Mucosa of descending colon (tissue), 3 donors: ENCODE data around the gene ABCB7. TPM values are rescaled to one million over a fixed set of nuclear protein-coding genes. Genes with fewer than 3 reads are reported as not detected.

Experiments used
- ATAC-seq: fragments of 200-7000 bp; cut with Tn5 transposase; one replicate; pipeline ENCODE4 v1.9.1; 2020; ENCODE audit warnings: mild to moderate bottlenecking, moderate library complexity
- DNase-seq, 3 donors: peaks; one replicate each; pipeline ENCODE4 v3.0.0-alpha.2; 2020
- H3K36me3 ChIP-seq: fragments of 200-600 bp; one replicate; pipeline ENCODE4 v1.8.0; 2021; ENCODE audit warnings: low read depth, mild to moderate bottlenecking
- H3K4me1 ChIP-seq: fragments of 200-600 bp; one replicate; pipeline ENCODE4 v1.8.0; 2021; ENCODE audit warnings: low read depth, mild to moderate bottlenecking
- H3K4me3 ChIP-seq: fragments of 200-600 bp; one replicate; pipeline ENCODE4 v1.8.0; 2021; ENCODE audit warnings: mild to moderate bottlenecking
- H3K9me3 ChIP-seq: fragments of 200-600 bp; one replicate; pipeline ENCODE4 v1.8.0; 2021; ENCODE audit warnings: mild to moderate bottlenecking
- CTCF ChIP-seq: fragments of 200-600 bp; IDR thresholded peaks from one replicate; pipeline ENCODE4 v1.8.0; 2022; ENCODE audit warnings: antibody characterized with exemption, mild to moderate bottlenecking
- intact Hi-C, 2 donors: fragments of 100-400 bp; cut with DNase I in 1 of 2; cut with micrococcal nuclease in 1 of 2; formaldehyde crosslinking; loops; one replicate each; pipeline versions ENCODE4 v1.11.0 to v1.11.1; 2022; cut with DNase I, micrococcal nuclease
- total RNA-seq, 3 donors: library from RNA; stranded (reverse); fragmentation: NEBNext Ultra II Directional in 2 of 3; extraction: Animal tissue kit (Norgen Biotek cat#: 25700) in 2 of 3; gene quantifications; one replicate each; pipeline versions ENCODE4 v1.2.1 to v1.2.4, GENCODE V29; 2021 to 2023
- donor health status: DM: no; HTN: no; CAD: no; lungs with moderate emphysema.
- donor health status: DM: no; HTN: no; CAD: no.
- donor health status: DM: no; HTN: yes; CAD: no.

ABCB7 gene
- total RNA-seq, 3 donors from 2014 or later, result 27.4 to 29.7 (median 27.4) TPM

- no peak for TF ChIP-seq CTCF
- H3K4me1 ChIP-seq, result no peaks in the 10 kb centered on the region
- DNase-seq, result no peak
- no peaks in the 10 kb centered on the region for H3K9me3 ChIP-seq
- no peak for ATAC-seq
- intact Hi-C loops, result no loop called here
- H3K36me3 ChIP-seq, result no peaks in the 10 kb centered on the region
- H3K4me3 ChIP-seq, result no peak overlapping the region
These were observed 42.4 kb downstream of the ABCB7 start for GRCh38 chrX:75113664-75114063.

- DNase-seq (no peak), ATAC-seq (no peak)
- Histone ChIP-seq H3K36me3 (no peaks in the 10 kb centered on the region), H3K4me3 (no peak overlapping the region), H3K4me1 (no peaks in the 10 kb centered on the region), H3K9me3 (no peaks in the 10 kb centered on the region)
- no peak for TF ChIP-seq CTCF
- intact Hi-C loops, result no loop called here
These were observed 48.1 kb downstream of the ABCB7 start for GRCh38 chrX:75107863-75108509.

GRCh38 chrX:75106772-75107171 lies 49.3 kb downstream of the ABCB7 start:
- intact Hi-C loops, result no loop called here

GRCh38 chrX:75096331-75096730 lies 59.8 kb downstream of the ABCB7 start:
- H3K4me3 ChIP-seq, result no peak overlapping the region
- ATAC-seq (no peak), DNase-seq (no peak)
- H3K9me3 ChIP-seq, result no peaks in the 10 kb centered on the region
- intact Hi-C loops, result no loop called here
- H3K4me1 ChIP-seq, result no peaks in the 10 kb centered on the region
- no peaks in the 10 kb centered on the region for H3K36me3 ChIP-seq
- TF ChIP-seq CTCF, result no peak

More at GRCh38 chrX:75106772-75107171, 49.3 kb downstream of the ABCB7 start:
- no peak for ATAC-seq
- Histone ChIP-seq H3K36me3 (no peaks in the 10 kb centered on the region), H3K4me1 (no peaks in the 10 kb centered on the region), H3K4me3 (no peak overlapping the region), H3K9me3 (no peaks in the 10 kb centered on the region)
- DNase-seq, result no peak
- no peak for TF ChIP-seq CTCF

GRCh38 chrX:75086731-75087195 lies 69.3 kb downstream of the ABCB7 start:
- TF ChIP-seq CTCF, result no peak
- Histone ChIP-seq H3K4me1 (no peaks in the 10 kb centered on the region), H3K9me3 (no peaks in the 10 kb centered on the region), H3K4me3 (no peak overlapping the region), H3K36me3 (no peaks in the 10 kb centered on the region)
- ATAC-seq (no peak), DNase-seq (no peak)
- intact Hi-C loops, result no loop called here
